ENCODE measurements around the gene GFRA4.
"Not testable (repeated sequence)": the region's sequence is repeated elsewhere in the genome, so short reads cannot be mapped to it uniquely, and the experiment has no call there.

The GFRA4 gene

DNA sequence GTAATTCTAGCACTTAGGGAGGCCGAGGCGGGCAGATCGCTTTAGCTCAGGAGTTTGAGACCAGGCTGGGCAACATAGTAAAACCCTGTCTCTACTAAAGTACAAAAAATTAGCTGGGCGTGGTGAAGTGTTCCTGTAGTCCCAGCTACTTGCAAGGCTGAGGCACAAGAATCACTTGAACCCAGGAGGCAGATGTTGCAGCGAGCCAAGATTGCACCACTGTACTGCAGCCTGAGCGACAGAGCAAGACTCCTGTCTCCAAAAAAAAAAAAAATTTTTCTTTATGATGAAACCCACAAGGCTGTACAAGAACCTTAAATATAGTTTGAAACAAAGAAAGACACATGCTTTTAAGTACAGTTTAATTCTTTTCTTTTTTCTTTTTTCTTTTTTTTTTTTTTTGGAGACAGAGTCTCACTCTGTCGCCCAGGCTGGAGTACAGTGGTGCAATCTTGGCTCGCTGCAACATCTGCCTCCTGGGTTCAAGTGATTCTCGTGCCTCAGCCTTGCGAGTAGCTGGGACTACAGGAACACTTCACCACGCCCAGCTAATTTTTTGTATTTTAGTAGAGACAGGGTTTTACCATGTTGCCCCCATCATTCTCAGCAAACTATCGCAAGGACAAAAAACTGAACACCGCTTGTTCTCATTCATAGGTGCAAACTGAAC is 47.9 kb downstream of the GFRA4 start:
- not testable (repeated sequence) for DNase-seq (ENCODE audit: low read depth)

DNA sequence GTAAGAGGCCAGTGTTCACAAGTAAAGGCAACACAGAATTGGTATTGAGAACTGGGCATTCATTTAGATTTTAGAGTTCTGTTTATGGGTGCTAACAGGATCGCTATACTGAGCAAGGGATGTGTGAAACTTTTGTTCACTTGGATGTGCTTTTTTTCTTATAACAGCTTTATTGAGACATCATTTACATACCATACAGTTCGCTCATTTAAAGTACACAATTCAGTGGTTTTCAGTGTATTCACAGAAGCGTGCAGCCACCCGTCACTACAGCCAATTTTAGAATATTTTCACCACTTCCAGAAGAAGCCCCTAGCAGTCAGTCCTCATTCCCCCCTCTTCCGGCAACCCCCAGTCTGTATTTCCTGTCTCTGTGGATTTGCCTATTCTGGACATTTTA is 48.7 kb downstream of the GFRA4 start:
- DNase-seq (ENCODE audit: low read depth): no peak

DNA sequence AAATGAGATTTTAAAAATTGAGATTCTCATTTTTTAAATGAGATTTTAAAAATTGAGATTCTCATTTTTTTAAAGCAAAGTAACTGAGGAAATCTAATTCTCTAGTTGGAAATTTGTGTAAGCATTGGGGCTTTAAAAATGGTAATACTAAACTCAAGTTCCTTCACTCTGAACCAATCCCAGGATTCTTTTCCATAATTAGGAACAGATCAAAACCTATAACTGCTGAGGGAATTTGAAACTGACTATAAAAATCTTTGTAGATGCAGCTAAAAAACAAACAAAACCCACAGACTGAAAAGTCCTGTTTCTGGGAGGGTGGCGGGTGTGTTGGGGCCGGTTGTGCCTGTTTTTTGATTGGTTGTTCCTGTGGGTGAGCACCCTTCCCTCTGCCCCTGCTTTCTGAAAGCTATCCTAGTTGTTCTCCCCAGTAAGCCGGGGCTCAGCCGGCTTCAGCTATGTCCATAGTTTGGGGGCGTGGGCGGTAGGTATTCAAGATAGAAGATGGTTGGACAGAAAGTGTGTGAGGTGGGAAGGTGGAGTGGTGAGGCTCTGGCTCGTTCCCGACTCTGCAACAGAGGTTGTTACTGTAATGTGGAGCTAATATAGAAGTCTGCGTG is 49.3 kb downstream of the GFRA4 start:
- no peak for DNase-seq (ENCODE audit: low read depth)

DNA sequence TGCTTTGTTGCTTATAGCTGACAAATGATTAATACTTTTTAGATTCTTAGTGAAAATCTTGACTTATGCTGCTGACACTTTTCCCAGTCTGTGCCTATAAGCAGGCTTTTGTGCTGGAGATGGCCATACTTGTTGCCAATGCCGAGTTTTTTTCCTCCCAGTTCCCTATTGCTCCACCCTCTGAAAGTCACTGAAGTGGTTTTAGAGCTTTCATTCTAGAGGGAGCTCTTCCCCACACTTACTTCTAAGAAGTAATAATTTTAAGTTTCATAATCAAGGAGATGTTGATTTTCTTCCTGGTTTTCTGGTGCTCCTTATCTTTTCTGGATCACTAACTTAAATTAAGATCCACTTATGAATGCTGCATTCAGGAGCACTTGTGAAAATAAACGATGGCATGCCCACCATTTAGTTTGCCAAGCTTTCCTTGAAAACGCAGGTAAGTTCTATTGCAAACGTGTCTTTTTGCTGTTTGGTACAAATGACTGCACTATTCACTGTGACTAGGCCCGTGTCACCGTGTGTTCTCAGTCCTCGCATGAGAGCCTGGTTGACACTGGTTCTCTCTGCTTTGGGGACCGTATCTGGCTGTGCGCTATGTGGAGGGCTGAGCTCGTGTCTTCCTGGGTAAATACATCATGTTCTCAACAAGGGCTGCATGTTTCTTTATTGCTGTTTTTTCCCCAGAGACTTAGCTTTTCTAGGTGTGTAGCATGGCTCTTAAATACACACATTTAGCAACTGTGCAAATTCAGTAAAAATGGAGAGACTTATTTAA is 50.2 kb downstream of the GFRA4 start:
- no peak for DNase-seq (ENCODE audit: low read depth)

DNA sequence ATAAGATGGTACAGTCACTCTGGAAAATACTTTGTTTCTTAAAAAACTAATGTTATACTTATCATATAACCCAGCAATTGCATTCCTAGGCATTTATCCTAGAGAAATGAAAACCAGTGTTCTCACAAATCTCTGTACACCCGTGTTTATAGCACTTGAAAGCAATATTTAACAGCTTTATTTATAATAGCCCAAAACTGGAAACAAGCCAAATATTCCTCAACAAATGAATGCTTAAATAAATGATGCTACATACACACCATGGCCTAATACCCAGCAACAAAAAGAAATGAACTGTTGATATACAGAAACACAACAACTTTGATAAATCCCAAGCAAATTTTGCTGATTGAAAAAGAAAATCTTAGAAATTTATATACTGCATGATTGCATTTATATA is 51.3 kb downstream of the GFRA4 start:
- DNase-seq (ENCODE audit: low read depth): no peak
